Keratinocyte (primary cell): ENCODE data around the gene OTUD4. TPM values are rescaled to one million over a fixed set of nuclear protein-coding genes. Genes with fewer than 3 reads are reported as not detected.
"Not testable (repeated sequence)": the region's sequence is repeated elsewhere in the genome, so short reads cannot be mapped to it uniquely, and the experiment has no call there.

Experiments
- DNase-seq: peaks from one replicate; pipeline ENCODE4 v3.0.0-alpha.2; 2011; ENCODE audit warnings: low read depth, missing footprints, low spot score
- FAIRE-seq: peaks from 2 replicates; lab custom pipeline; 2011; peaks lifted over from hg19 to GRCh38; lab: Jason Lieb, UNC
- H2AFZ ChIP-seq: 2 replicates; pipeline ENCODE4 v1.6.0; 2012; ENCODE audit warnings: low read length, control low read depth, inconsistent platforms; ENCODE audit not compliant: control insufficient read depth
- H3K27ac ChIP-seq: 2 replicates; pipeline ENCODE4 v1.5.1; 2011; ENCODE audit warnings: low read length; ENCODE audit not compliant: control insufficient read depth, insufficient read depth
- H3K27me3 ChIP-seq: 3 replicates; pipeline ENCODE4 v1.6.0; 2011; ENCODE audit warnings: low read length; ENCODE audit not compliant: control insufficient read depth, insufficient read depth; ENCODE audit errors: extremely low read depth
- H3K36me3 ChIP-seq, 2 experiments: 2 replicates in 1 of 2; 3 replicates in 1 of 2; pipeline ENCODE4 v1.5.1; 2011; ENCODE audit warnings: low read length in 2 of 2, mild to moderate bottlenecking in 1 of 2; ENCODE audit not compliant: control insufficient read depth in 2 of 2, insufficient read depth in 2 of 2; ENCODE audit errors: extremely low read depth in 1 of 2
- H3K4me1 ChIP-seq: 3 replicates; pipeline ENCODE4 v1.5.1; 2011; ENCODE audit warnings: low read length; ENCODE audit not compliant: control insufficient read depth, insufficient read depth; ENCODE audit errors: extremely low read depth
- H3K4me2 ChIP-seq: 3 replicates; pipeline ENCODE4 v1.6.0; 2011; ENCODE audit warnings: low read depth, low read length; ENCODE audit not compliant: control insufficient read depth, insufficient read depth; ENCODE audit errors: extremely low read depth
- H3K4me3 ChIP-seq, 3 experiments: fragments of 200-600 bp in 1 of 3; sonication (generic) in 1 of 3; 2 replicates in 2 of 3; 3 replicates in 1 of 3; pipeline ENCODE4 v1.5.1; 2011 to 2016; ENCODE audit warnings: low read length in 3 of 3, mild to moderate bottlenecking in 3 of 3, control low read depth in 2 of 3, inconsistent platforms in 1 of 3, low read depth in 1 of 3, mixed read lengths in 1 of 3, mixed run types in 1 of 3, moderate library complexity in 1 of 3; ENCODE audit not compliant: control insufficient read depth in 2 of 3, insufficient read depth in 2 of 3; ENCODE audit errors: extremely low read depth in 1 of 3
- H3K79me2 ChIP-seq: 2 replicates; pipeline ENCODE4 v1.6.0; 2012; ENCODE audit warnings: low read length; ENCODE audit not compliant: control insufficient read depth, insufficient read depth
- H3K9ac ChIP-seq: 3 replicates; pipeline ENCODE4 v1.6.0; 2011; ENCODE audit warnings: low read length; ENCODE audit not compliant: control insufficient read depth, insufficient read depth; ENCODE audit errors: extremely low read depth
- H3K9me1 ChIP-seq: 3 replicates; pipeline ENCODE4 v1.6.0; 2011; ENCODE audit warnings: low read length; ENCODE audit not compliant: control insufficient read depth, insufficient read depth; ENCODE audit errors: extremely low read depth
- H3K9me3 ChIP-seq: 2 replicates; pipeline ENCODE4 v1.5.1; 2012; ENCODE audit warnings: low read depth, low read length; ENCODE audit not compliant: control insufficient read depth
- H4K20me1 ChIP-seq: 3 replicates; pipeline ENCODE4 v1.6.0; 2011; ENCODE audit warnings: low read length; ENCODE audit not compliant: control insufficient read depth, insufficient read depth; ENCODE audit errors: extremely low read depth
- CTCF ChIP-seq, 3 experiments: IDR thresholded peaks in 1 of 3; conservative IDR thresholded peaks in 1 of 3; optimal IDR thresholded peaks in 1 of 3; 2 replicates in 2 of 3; 3 replicates in 1 of 3; pipeline versions ENCODE3 to v1.5.1; 2011; ENCODE audit warnings: low read length in 3 of 3, mild to moderate bottlenecking in 3 of 3, moderate library complexity in 2 of 3, control low read depth in 1 of 3, inconsistent platforms in 1 of 3; ENCODE audit not compliant: insufficient read depth in 2 of 3; ENCODE audit errors: extremely low read depth in 1 of 3
- EZH2 ChIP-seq: IDR thresholded peaks from one replicate; pipeline ENCODE4 v1.6.1; 2012; ENCODE audit warnings: inconsistent platforms, mild to moderate bottlenecking, low read length, moderate library complexity
- dilution Hi-C: fragments of 300-500 bp; cut with MboI; formaldehyde crosslinking; loops from one replicate; pipeline ENCODE4 v1.7.0; 2020; ENCODE audit warnings: low sequenced_read_pairs; ENCODE audit not compliant: extremely low pct_ligation_motif_present
- polyA plus RNA-seq, 5 experiments: library from polyadenylated mRNA; depleted of rRNA in 3 of 5; stranded (reverse) in 3 of 5; stranded (forward) in 1 of 5; unstranded in 1 of 5; fragments of >200 nt; gene quantifications; 1 replicate in 1 of 5; 2 replicates in 3 of 5; 3 replicates in 1 of 5; pipeline versions ENCODE4 v1.2.1 to v1.2.3, GENCODE V29; 2011 to 2012; ENCODE audit warnings: missing spikeins in 2 of 5, low read depth in 1 of 5, low replicate concordance in 1 of 5

Gene OTUD4
- polyA plus RNA-seq, 1 donor (not counting 4 experiments of a cell fraction or from before 2014, with no cell fraction given) = 30.2 TPM

- H3K36me3 ChIP-seq = no peaks in the 10 kb centered on the region
- peak overlapping the region; percentile 99 for H3K4me2 ChIP-seq
- peaks cover 2% of the 10 kb centered on the region for H3K9me1 ChIP-seq
- H3K9me3 ChIP-seq = no peaks in the 10 kb centered on the region
- no peak for TF ChIP-seq EZH2
- TF ChIP-seq CTCF (optimal IDR thresholded peaks at IDR 0.05 in 1 of 3, IDR thresholded peaks at IDR 0.05 in 1 of 3, conservative IDR thresholded peaks at IDR 0.05 in 1 of 3; ENCODE audit: extremely low read depth in 1 of 3, insufficient read depth in 2 of 3, low read length in 3 of 3) = no peak
- peaks cover 20% of the 10 kb centered on the region for H3K4me1 ChIP-seq
- H4K20me1 ChIP-seq = no peaks in the 10 kb centered on the region
- FAIRE-seq (no peak), DNase-seq (no peak)
- peak overlapping the region; percentile 91 for H3K9ac ChIP-seq
- dilution Hi-C loops = no loop called here
- peaks cover 34% of the 10 kb centered on the region for H3K79me2 ChIP-seq
- H2AFZ ChIP-seq = peak overlapping the region; percentile 95
- peak overlapping the region; percentile 80 to 86 (median 81) for H3K4me3 ChIP-seq
- H3K27me3 ChIP-seq = no peaks in the 10 kb centered on the region
- peak overlapping the region; percentile 72 for H3K27ac ChIP-seq
These were observed 707 bp upstream of the OTUD4 start for GRCh38 chr4:145181091-145181501.

- Histone ChIP-seq H3K4me1 (peaks cover 20% of the 10 kb centered on the region), H2AFZ (peak overlapping the region; percentile 54), H3K4me2 (peak overlapping the region; percentile 51), H3K9ac (peak overlapping the region; percentile 91), H3K79me2 (peaks cover 46% of the 10 kb centered on the region), H3K4me3 (peak overlapping the region; percentile 80 to 96 (median 86)), H3K27ac (peak overlapping the region; percentile 98)
- H4K20me1 ChIP-seq, H3K9me3 ChIP-seq, H3K36me3 ChIP-seq, dilution Hi-C loops, H3K9me1 ChIP-seq, DNase-seq, FAIRE-seq, H3K27me3 ChIP-seq: not testable (repeated sequence)
These were observed 510 bp downstream of the OTUD4 start for GRCh38 chr4:145179861-145180297.
